GM19023 (cell line): ENCODE measurements around the gene CSTF2T.

Experiments used
- ATAC-seq: cut with Tn5 transposase; IDR thresholded peaks from one replicate; pipeline ENCODE4 v1.9.1; 2021; ENCODE audit warnings: mild to moderate bottlenecking, moderate library complexity; ENCODE audit not compliant: unreplicated experiment

Gene CSTF2T

DNA sequence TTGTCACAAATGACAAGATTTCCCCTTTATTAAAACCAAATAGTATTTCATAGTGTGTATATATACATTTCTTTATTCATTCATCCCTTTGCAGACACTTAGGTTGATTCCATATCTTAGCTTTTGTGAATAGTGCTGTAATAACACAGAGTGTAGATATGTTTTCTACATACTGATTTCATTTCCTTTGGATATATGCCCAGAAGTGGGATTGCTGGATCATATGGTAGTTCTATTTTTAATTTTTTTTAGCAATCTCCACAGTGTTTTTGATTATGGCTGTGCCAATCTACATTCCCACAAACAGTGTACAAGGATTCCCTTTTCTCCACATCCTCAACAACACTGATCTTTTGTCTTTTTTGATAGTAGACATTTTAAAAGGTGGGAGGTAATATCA lies 46.4 kb downstream of the CSTF2T start:
- ATAC-seq = no peak

DNA sequence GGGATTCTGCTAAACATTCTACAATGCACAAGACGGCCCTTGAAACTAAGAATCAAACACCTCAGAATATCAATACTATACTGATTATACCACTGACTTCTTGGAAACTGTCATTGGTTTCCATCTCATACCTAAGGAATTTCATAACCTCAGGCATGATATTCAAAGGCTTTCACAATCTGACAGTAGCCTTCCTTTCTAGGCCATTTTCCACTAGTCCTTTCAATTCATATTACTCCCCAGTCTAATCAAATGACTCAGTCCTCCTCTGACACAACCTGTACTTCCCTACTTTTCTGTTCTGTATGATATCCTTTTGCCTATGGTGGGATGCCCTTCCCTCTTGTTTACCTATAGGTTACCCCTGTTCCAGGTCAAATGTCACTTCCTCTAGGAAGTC lies 48.3 kb downstream of the CSTF2T start:
- ATAC-seq = no peak

DNA sequence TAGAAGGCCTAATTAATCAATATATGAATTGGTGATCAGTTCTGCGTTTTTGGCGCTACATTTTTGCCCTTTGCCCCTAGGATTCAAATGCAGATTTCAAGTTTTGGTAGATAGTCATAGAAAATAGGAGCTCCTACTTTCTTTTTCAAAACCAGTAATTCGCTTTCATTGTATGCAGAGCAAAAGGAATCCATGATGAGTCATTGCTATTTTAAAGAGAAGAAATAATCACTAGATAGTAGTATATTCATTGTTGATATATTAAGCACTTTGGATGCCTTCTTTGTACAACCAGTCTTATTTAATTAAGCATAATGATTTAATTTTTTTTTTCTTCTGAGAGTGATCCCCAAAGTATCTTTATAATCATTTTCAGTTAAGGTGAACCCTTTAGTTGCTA lies 50.3 kb downstream of the CSTF2T start:
- ATAC-seq = no peak
